Measurements from ENCODE around the gene SMC6. TPM values are rescaled to one million over a fixed set of nuclear protein-coding genes. Genes with fewer than 3 reads are reported as not detected.

The SMC6 gene
- polyA plus RNA-seq, 1 of the 3 experiments (the other 2 are of a cell fraction) = 6.5 TPM

- H3K4me2 ChIP-seq = peak overlapping the region; percentile 34; the same call in 1 of the 2 replicates
- H3K9me2 ChIP-seq = no peaks in the 10 kb centered on the region
- no peaks in the 10 kb centered on the region for H3K79me2 ChIP-seq (ENCODE audit: insufficient read depth)
- H3K4me3 ChIP-seq (ENCODE audit: low read depth in 2 of 2, low read length in 1 of 2) = no peak overlapping the region
- H3K27me3 ChIP-seq (ENCODE audit: insufficient read depth) = no peaks in the 10 kb centered on the region
- H3K9ac ChIP-seq = no peak overlapping the region
- H3K4me1 ChIP-seq (ENCODE audit: control insufficient read depth in 1 of 2, insufficient read depth in 2 of 2, low read depth in 1 of 2, low read length in 1 of 2) = peaks cover 0 to 26% of the 10 kb centered on the region in 2 experiments; a peak in 1 of 4 replicates
- POLR2A ChIA-PET = no interaction called here
- H3F3A ChIP-seq (replicated peaks; ENCODE audit: insufficient read depth) = peaks cover 24% of the 10 kb centered on the region
- H3K9me3 ChIP-seq = no peaks in the 10 kb centered on the region
- CTCF ChIA-PET = interaction anchor here (0.6 to 4.0 kb wide), 7 partner anchors 12 to 1766 kb away, joined by 3 to 21 read pairs (median 5); no protein-coding TSS in a partner anchor
- DNase-seq = no peak
- H2AFZ ChIP-seq (ENCODE audit: low read depth) = peak overlapping the region; percentile 47
- no peaks in the 10 kb centered on the region for H3K36me3 ChIP-seq (replicated peaks in 1 of 2; ENCODE audit: control insufficient read depth in 1 of 2, insufficient read depth in 2 of 2, low read length in 1 of 2)
- H3K27ac ChIP-seq (ENCODE audit: low read depth in 2 of 2, low read length in 1 of 2) = peak overlapping the region in 1 of 2 experiments; percentile 56; a peak in 2 of 4 replicates
- WGBS (ENCODE audit: low lambda C conversion rate) = 100% methylated on average over 1 of the region's 1 CpG
- no peaks in the 10 kb centered on the region for H4K20me1 ChIP-seq (ENCODE audit: insufficient read depth)
- TF ChIP-seq TCF12 (IDR thresholded peaks at IDR 0.05) (peak; percentile 57), RCOR1 (IDR thresholded peaks at IDR 0.05; ENCODE audit: low read length) (no peak), POLR2AphosphoS5 (IDR thresholded peaks at IDR 0.05; ENCODE audit: low read depth, low read length) (no peak), YY1 (IDR thresholded peaks at IDR 0.05; ENCODE audit: low read depth) (no peak), TEAD4 (IDR thresholded peaks at IDR 0.05; ENCODE audit: borderline replicate concordance, insufficient read depth) (no peak), SIN3A (IDR thresholded peaks at IDR 0.05; ENCODE audit: borderline replicate concordance, low read depth, low read length) (no peak), RAD21 (IDR thresholded peaks at IDR 0.05; ENCODE audit: low read length) (no peak), GABPA (IDR thresholded peaks at IDR 0.05; ENCODE audit: low read depth) (no peak), EP300 (IDR thresholded peaks at IDR 0.05; ENCODE audit: borderline replicate concordance in 1 of 2, low read depth in 1 of 2, low read length in 1 of 2) (peak in 1 of 2 experiments; percentile 40; a peak in 1 of 4 replicates), NRF1 (IDR thresholded peaks at IDR 0.05; ENCODE audit: low read depth, low read length) (no peak), SMC3 (IDR thresholded peaks at IDR 0.05; ENCODE audit: low read depth, low read length) (no peak), ELF1 (IDR thresholded peaks at IDR 0.05) (peak; percentile 52; the same call in 1 of the 2 replicates), REST (IDR thresholded peaks at IDR 0.05; ENCODE audit: low read depth, low read length) (no peak), RFX5 (IDR thresholded peaks at IDR 0.05; ENCODE audit: low read length) (no peak), MEF2A (IDR thresholded peaks at IDR 0.05; ENCODE audit: borderline replicate concordance, low read depth) (no peak), FOXJ3 (CRISPR knock-in tag; IDR thresholded peaks at IDR 0.05) (no peak), FOXM1 (IDR thresholded peaks at IDR 0.05; ENCODE audit: low read depth) (no peak), MAX (IDR thresholded peaks at IDR 0.05; ENCODE audit: low read depth) (peak; percentile 59; the same call in 1 of the 2 replicates), EZH2phosphoT487 (IDR thresholded peaks at IDR 0.05; ENCODE audit: borderline replicate concordance, low read depth) (no peak), MXI1 (IDR thresholded peaks at IDR 0.05; ENCODE audit: low read depth, low read length) (no peak), FOSL2 (IDR thresholded peaks at IDR 0.05; ENCODE audit: borderline replicate concordance, low read depth) (peak; percentile 66)
- TF ChIP-seq, protein P1, sequence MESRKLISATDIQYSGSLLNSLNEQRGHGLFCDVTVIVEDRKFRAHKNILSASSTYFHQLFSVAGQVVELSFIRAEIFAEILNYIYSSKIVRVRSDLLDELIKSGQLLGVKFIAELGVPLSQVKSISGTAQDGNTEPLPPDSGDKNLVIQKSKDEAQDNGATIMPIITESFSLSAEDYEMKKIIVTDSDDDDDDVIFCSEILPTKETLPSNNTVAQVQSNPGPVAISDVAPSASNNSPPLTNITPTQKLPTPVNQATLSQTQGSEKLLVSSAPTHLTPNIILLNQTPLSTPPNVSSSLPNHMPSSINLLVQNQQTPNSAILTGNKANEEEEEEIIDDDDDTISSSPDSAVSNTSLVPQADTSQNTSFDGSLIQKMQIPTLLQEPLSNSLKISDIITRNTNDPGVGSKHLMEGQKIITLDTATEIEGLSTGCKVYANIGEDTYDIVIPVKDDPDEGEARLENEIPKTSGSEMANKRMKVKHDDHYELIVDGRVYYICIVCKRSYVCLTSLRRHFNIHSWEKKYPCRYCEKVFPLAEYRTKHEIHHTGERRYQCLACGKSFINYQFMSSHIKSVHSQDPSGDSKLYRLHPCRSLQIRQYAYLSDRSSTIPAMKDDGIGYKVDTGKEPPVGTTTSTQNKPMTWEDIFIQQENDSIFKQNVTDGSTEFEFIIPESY (IDR thresholded peaks at IDR 0.05; ENCODE audit: borderline replicate concordance, low read depth) = no peak
- TF ChIP-seq, protein P2, sequence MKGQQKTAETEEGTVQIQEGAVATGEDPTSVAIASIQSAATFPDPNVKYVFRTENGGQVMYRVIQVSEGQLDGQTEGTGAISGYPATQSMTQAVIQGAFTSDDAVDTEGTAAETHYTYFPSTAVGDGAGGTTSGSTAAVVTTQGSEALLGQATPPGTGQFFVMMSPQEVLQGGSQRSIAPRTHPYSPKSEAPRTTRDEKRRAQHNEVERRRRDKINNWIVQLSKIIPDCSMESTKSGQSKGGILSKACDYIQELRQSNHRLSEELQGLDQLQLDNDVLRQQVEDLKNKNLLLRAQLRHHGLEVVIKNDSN (IDR thresholded peaks at IDR 0.05; ENCODE audit: borderline replicate concordance, low read depth) = no peak
- TF ChIP-seq, protein P3, sequence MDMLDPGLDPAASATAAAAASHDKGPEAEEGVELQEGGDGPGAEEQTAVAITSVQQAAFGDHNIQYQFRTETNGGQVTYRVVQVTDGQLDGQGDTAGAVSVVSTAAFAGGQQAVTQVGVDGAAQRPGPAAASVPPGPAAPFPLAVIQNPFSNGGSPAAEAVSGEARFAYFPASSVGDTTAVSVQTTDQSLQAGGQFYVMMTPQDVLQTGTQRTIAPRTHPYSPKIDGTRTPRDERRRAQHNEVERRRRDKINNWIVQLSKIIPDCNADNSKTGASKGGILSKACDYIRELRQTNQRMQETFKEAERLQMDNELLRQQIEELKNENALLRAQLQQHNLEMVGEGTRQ (IDR thresholded peaks at IDR 0.05; ENCODE audit: borderline replicate concordance, low read depth, low read length) = no peak
- TF ChIP-seq, protein P4, sequence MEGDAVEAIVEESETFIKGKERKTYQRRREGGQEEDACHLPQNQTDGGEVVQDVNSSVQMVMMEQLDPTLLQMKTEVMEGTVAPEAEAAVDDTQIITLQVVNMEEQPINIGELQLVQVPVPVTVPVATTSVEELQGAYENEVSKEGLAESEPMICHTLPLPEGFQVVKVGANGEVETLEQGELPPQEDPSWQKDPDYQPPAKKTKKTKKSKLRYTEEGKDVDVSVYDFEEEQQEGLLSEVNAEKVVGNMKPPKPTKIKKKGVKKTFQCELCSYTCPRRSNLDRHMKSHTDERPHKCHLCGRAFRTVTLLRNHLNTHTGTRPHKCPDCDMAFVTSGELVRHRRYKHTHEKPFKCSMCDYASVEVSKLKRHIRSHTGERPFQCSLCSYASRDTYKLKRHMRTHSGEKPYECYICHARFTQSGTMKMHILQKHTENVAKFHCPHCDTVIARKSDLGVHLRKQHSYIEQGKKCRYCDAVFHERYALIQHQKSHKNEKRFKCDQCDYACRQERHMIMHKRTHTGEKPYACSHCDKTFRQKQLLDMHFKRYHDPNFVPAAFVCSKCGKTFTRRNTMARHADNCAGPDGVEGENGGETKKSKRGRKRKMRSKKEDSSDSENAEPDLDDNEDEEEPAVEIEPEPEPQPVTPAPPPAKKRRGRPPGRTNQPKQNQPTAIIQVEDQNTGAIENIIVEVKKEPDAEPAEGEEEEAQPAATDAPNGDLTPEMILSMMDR (IDR thresholded peaks at IDR 0.05) = no peak
These were observed 137.8 kb downstream of the SMC6 start for GRCh38 chr2:17615728-17616351.
